ENCODE measurements around the gene OR5B3.
"Not testable (repeated sequence)": the region's sequence is repeated elsewhere in the genome, so short reads cannot be mapped to it uniquely, and the experiment has no call there.

Gene OR5B3

DNA sequence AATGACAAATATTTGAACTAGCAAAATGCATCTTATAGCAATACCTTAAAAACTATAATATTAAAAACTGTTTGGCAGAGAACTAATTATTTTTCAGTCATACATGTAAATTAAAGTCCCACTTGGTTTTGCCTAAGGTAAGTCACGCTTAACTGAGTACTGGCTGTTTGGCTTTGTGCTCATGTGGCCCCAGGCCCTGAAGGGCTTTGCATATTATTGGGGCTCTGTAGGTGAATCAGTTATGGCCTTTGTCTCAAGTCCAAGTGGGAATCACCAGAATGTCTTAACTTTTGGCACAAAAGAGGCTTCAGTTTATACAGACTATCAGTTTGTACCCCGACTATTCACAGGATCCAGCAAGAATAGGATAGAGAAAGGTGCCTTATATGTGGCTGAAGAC, 7.1 kb downstream of the OR5B3 start:
- H3K9me3 ChIP-seq (ENCODE audit: control insufficient read depth in 5 of 5, low read length in 5 of 5); H3K9ac ChIP-seq (ENCODE audit: low read length in 5 of 5); H3K4me1 ChIP-seq (ENCODE audit: control insufficient read depth in 5 of 5, insufficient read depth in 5 of 5, low read length in 5 of 5); H3K36me3 ChIP-seq (ENCODE audit: control insufficient read depth in 5 of 5, insufficient read depth in 5 of 5, low read length in 5 of 5); H3K27ac ChIP-seq (ENCODE audit: low read depth, low read length); H3K27me3 ChIP-seq (ENCODE audit: control insufficient read depth in 5 of 5, insufficient read depth in 4 of 5, low read length in 5 of 5); H3K4me3 ChIP-seq (ENCODE audit: low read depth in 1 of 5, low read length in 5 of 5): not testable (repeated sequence)

DNA sequence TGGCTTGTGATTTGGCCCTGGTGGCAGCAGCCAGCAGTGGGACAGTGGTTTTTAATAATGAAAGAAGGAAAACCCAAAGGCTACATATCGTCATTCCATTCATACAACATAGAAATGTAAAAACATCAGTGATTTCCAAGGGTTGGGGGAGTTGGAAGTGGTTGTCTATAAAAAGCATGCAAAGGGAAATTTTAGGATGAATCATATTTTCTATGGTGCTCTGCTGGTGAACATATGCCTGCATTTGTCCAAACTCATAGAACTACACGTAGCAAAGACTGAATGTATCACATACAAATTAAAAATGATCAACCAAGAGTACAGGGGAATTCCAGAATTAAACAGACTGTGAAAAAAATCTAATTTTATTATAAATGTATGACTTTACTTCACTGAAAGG, 11.1 kb downstream of the OR5B3 start:
- Histone ChIP-seq H3K4me1 (ENCODE audit: control insufficient read depth in 5 of 5, insufficient read depth in 5 of 5, low read length in 5 of 5) (no peaks in the 10 kb centered on the region), H3K27me3 (ENCODE audit: control insufficient read depth in 5 of 5, insufficient read depth in 4 of 5, low read length in 5 of 5) (no peaks in the 10 kb centered on the region), H3K4me3 (ENCODE audit: low read depth in 1 of 5, low read length in 5 of 5) (no peak overlapping the region), H3K27ac (ENCODE audit: low read depth, low read length) (no peak overlapping the region), H3K9me3 (ENCODE audit: control insufficient read depth in 5 of 5, low read length in 5 of 5) (peaks cover 0 to 7% (median 5%) of the 10 kb centered on the region in 5 donors), H3K36me3 (ENCODE audit: control insufficient read depth in 5 of 5, insufficient read depth in 5 of 5, low read length in 5 of 5) (no peaks in the 10 kb centered on the region), H3K9ac (ENCODE audit: low read length in 5 of 5) (no peak overlapping the region)

DNA sequence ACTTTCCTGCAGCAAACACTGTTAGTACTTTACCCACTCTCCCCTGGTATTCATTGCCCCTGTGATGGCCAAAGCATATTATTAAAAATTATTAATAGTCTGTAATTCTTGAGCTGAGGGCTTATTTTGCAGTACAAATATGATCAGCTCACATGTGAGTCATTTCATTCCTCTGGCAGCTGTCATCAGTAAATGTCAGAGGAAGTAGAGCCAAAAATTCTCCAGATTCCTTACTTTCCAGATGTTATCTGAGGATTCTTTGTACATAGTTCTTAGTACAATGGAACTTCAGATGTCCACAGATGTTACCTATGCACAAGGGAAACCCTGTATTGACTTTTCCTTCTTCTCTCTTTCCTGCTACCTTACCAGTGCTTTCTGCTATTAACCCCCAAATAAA, 12.5 kb downstream of the OR5B3 start:
- no peak overlapping the region for H3K27ac ChIP-seq (ENCODE audit: low read depth, low read length)
- no peaks in the 10 kb centered on the region for H3K4me1 ChIP-seq (ENCODE audit: control insufficient read depth in 5 of 5, insufficient read depth in 5 of 5, low read length in 5 of 5)
- peaks cover 0 to 7% (median 5%) of the 10 kb centered on the region in 5 donors for H3K9me3 ChIP-seq (ENCODE audit: control insufficient read depth in 5 of 5, low read length in 5 of 5)
- no peak overlapping the region for H3K4me3 ChIP-seq (ENCODE audit: low read depth in 1 of 5, low read length in 5 of 5)
- no peaks in the 10 kb centered on the region for H3K27me3 ChIP-seq (ENCODE audit: control insufficient read depth in 5 of 5, insufficient read depth in 4 of 5, low read length in 5 of 5)
- no peak overlapping the region for H3K9ac ChIP-seq (ENCODE audit: low read length in 5 of 5)
- no peaks in the 10 kb centered on the region for H3K36me3 ChIP-seq (ENCODE audit: control insufficient read depth in 5 of 5, insufficient read depth in 5 of 5, low read length in 5 of 5)

DNA sequence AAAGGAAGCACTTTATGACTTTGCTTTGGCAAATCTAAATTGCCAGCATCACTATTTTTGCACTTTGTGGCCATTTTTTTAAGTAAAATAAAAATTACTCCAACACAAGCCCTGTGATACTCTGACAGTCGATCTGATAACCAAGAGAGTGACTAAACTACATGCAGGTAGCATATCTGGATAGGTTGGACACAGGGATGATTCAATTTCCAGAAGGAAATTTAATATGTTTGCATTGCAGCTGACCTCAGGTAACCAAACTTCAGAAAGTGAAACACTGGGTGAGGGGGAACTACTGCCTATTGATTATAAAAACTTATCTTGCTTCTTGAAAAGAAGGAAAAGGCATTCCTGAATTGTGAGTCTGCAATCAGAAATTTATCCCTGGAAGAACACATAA, 13.9 kb downstream of the OR5B3 start:
- no peak overlapping the region for H3K27ac ChIP-seq (ENCODE audit: low read depth, low read length)

DNA sequence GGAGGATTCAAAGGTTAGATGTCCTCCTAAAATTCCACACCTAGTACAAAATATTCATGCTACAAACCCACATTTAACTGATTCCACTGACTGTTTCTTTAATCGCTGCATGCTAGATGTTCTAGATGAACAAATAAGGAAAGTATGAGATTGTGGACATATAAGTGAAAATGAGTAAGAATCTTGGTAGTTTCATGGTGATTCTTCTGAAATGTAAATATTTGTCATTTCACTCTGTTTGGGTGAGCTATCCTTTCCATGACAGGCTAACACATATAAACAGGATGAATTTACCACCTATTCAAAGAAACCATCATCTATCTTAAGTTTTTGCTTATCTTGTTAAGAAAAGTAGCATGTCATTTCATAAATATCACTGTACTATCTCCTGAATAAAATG, 14.8 kb downstream of the OR5B3 start:
- Histone ChIP-seq H3K27ac (ENCODE audit: low read depth, low read length) (no peak overlapping the region), H3K4me1 (ENCODE audit: control insufficient read depth in 5 of 5, insufficient read depth in 5 of 5, low read length in 5 of 5) (no peaks in the 10 kb centered on the region), H3K4me3 (ENCODE audit: low read depth in 1 of 5, low read length in 5 of 5) (no peak overlapping the region), H3K27me3 (ENCODE audit: control insufficient read depth in 5 of 5, insufficient read depth in 4 of 5, low read length in 5 of 5) (no peaks in the 10 kb centered on the region), H3K36me3 (ENCODE audit: control insufficient read depth in 5 of 5, insufficient read depth in 5 of 5, low read length in 5 of 5) (no peaks in the 10 kb centered on the region), H3K9ac (ENCODE audit: low read length in 5 of 5) (no peak overlapping the region), H3K9me3 (ENCODE audit: control insufficient read depth in 5 of 5, low read length in 5 of 5) (peaks cover 0 to 7% (median 5%) of the 10 kb centered on the region in 5 donors)

More for the DNA sequence above, 13.9 kb downstream of the OR5B3 start:
- Histone ChIP-seq H3K4me1 (ENCODE audit: control insufficient read depth in 5 of 5, insufficient read depth in 5 of 5, low read length in 5 of 5) (no peaks in the 10 kb centered on the region), H3K27me3 (ENCODE audit: control insufficient read depth in 5 of 5, insufficient read depth in 4 of 5, low read length in 5 of 5) (no peaks in the 10 kb centered on the region), H3K36me3 (ENCODE audit: control insufficient read depth in 5 of 5, insufficient read depth in 5 of 5, low read length in 5 of 5) (no peaks in the 10 kb centered on the region), H3K4me3 (ENCODE audit: low read depth in 1 of 5, low read length in 5 of 5) (no peak overlapping the region), H3K9ac (ENCODE audit: low read length in 5 of 5) (no peak overlapping the region), H3K9me3 (ENCODE audit: control insufficient read depth in 5 of 5, low read length in 5 of 5) (peaks cover 0 to 7% (median 5%) of the 10 kb centered on the region in 5 donors)

DNA sequence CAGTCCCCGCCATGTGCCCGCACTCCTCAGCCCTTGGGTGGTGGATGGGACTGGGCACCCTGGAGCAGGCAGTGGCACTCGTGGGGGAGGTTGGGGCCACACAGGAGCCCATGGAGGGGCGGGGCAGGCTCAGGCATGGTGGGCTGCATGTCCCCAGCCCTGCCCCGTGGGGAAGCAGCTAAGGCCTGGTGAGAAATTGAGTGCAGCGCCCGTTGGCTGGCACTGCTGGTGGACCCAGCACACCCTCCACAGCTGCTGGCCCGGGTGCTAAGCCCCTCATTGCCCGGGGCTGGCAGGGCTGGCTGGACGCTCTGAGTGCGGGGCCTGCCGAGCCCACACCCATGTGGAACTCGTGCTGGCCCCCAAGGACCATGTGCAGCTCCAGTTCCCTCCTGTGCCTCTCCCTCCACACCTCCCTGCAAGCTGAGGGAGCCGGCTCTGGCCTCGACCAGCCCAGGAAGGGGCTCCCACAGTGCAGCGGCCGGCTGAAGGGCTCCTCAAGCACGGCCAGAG, 16.1 kb downstream of the OR5B3 start:
- H3K9ac ChIP-seq (ENCODE audit: low read length in 5 of 5), result no peak overlapping the region
- H3K4me3 ChIP-seq (ENCODE audit: low read depth in 1 of 5, low read length in 5 of 5), result no peak overlapping the region
- H3K27ac ChIP-seq (ENCODE audit: low read depth, low read length), result no peak overlapping the region
- no peaks in the 10 kb centered on the region for H3K4me1 ChIP-seq (ENCODE audit: control insufficient read depth in 5 of 5, insufficient read depth in 5 of 5, low read length in 5 of 5)
- H3K27me3 ChIP-seq (ENCODE audit: control insufficient read depth in 5 of 5, insufficient read depth in 4 of 5, low read length in 5 of 5), result no peaks in the 10 kb centered on the region
- peaks cover 0 to 6% (median 5%) of the 10 kb centered on the region in 5 donors for H3K9me3 ChIP-seq (ENCODE audit: control insufficient read depth in 5 of 5, low read length in 5 of 5)
- no peaks in the 10 kb centered on the region for H3K36me3 ChIP-seq (ENCODE audit: control insufficient read depth in 5 of 5, insufficient read depth in 5 of 5, low read length in 5 of 5)

DNA sequence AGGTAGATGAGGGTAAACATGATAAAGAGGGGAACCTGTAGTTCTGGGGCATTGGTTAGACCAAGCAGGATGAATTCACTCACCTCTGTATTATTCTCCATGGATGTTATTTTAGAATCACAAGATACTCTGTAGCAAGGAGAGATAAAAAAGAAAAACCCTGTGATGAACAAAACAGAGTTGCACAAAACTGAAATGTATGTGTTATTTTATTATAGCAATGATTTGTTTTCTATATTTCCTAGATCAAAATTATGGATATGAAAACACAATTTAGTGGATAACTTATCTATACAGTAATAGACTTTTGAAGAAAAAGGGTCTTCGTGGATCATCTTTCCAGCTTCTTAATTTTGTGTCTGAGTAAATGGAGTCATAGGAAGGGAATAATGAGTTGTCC, 47.7 kb downstream of the OR5B3 start, which contains the start of gene OR5B17:
TSS of gene OR5B17 (minus strand) at position 101 of the 400 bp plus-strand sequence. CDS start at position 101, 0 bp downstream.
- no peaks in the 10 kb centered on the region for H3K27me3 ChIP-seq (ENCODE audit: control insufficient read depth in 5 of 5, insufficient read depth in 4 of 5, low read length in 5 of 5)
- no peak within 1 kb of the TSS for H3K9ac ChIP-seq (ENCODE audit: low read length in 5 of 5)
- H3K4me3 ChIP-seq (ENCODE audit: low read depth in 1 of 5, low read length in 5 of 5), result no peak within 1 kb of the TSS
- no peaks in the 10 kb centered on the region for H3K36me3 ChIP-seq (ENCODE audit: control insufficient read depth in 5 of 5, insufficient read depth in 5 of 5, low read length in 5 of 5)
- no peaks in the 10 kb centered on the region for H3K4me1 ChIP-seq (ENCODE audit: control insufficient read depth in 5 of 5, insufficient read depth in 5 of 5, low read length in 5 of 5)
- no peak within 1 kb of the TSS for H3K27ac ChIP-seq (ENCODE audit: low read depth, low read length)
- no peaks in the 10 kb centered on the region for H3K9me3 ChIP-seq (ENCODE audit: control insufficient read depth in 5 of 5, low read length in 5 of 5)

DNA sequence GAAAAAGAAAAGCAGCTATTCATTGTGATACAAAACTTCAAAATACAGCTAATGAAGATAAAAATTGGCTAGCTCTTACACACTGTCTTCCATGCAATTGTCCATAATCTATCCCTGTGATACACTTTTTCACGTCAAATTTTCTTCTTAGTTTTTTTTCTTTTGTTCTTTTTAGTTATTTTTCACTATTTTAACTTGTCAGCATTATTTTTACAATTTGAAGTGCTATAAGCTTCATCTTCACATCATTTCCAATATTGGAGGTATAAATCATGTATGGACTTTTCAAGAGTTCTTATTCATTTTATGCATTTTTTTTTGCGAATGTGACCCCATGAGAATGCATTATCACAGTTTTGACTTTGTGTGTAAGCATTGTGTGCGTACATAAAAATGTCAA, 51.9 kb downstream of the OR5B3 start:
- H3K9ac ChIP-seq (ENCODE audit: low read length in 5 of 5), result no peak overlapping the region
- H3K4me3 ChIP-seq (ENCODE audit: low read depth in 1 of 5, low read length in 5 of 5), result no peak overlapping the region
- no peaks in the 10 kb centered on the region for H3K4me1 ChIP-seq (ENCODE audit: control insufficient read depth in 5 of 5, insufficient read depth in 5 of 5, low read length in 5 of 5)
- H3K36me3 ChIP-seq (ENCODE audit: control insufficient read depth in 5 of 5, insufficient read depth in 5 of 5, low read length in 5 of 5), result no peaks in the 10 kb centered on the region
- peaks cover 0 to 4% (median 0%) of the 10 kb centered on the region in 5 donors for H3K27me3 ChIP-seq (ENCODE audit: control insufficient read depth in 5 of 5, insufficient read depth in 4 of 5, low read length in 5 of 5)
- H3K27ac ChIP-seq (ENCODE audit: low read depth, low read length), result no peak overlapping the region
- no peaks in the 10 kb centered on the region for H3K9me3 ChIP-seq (ENCODE audit: control insufficient read depth in 5 of 5, low read length in 5 of 5)

Measured in subcutaneous abdominal adipose tissue (tissue), 5 donors.